Measurements from ENCODE around the gene APCDD1. TPM values are rescaled to one million over a fixed set of nuclear protein-coding genes. Genes with fewer than 3 reads are reported as not detected.

The APCDD1 gene
- total RNA-seq, 2 donors from 2014 or later: 5.6 to 10.7 TPM

DNA sequence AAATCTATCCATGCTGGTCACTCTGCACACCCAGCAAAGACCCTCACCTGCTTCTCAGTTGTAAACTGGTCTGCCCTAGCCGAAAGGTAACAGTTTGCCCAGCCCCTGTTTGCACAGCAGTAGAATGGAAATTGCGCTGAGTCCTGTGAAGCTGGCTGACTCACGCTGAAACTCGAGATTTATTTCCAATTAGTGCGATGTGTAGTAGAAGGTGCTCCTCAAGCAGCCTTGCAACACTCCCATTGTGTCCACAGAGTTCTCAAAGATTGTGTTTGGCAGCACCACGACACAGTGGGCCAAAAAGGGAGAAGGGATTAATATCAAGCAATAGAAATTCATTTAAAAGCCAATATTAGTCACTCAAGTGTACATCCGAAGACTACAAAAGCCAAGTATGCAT lies 21.7 kb upstream of the APCDD1 start:
- no peaks in the 10 kb centered on the region for H3K9me3 ChIP-seq
- intact Hi-C loops (cut with DNase I): no loop called here
- H3K4me1 ChIP-seq: no peaks in the 10 kb centered on the region
- no peak for DNase-seq
- TF ChIP-seq CTCF (IDR thresholded peaks at IDR 0.05): no peak
- H3K4me3 ChIP-seq: no peak overlapping the region
- H3K36me3 ChIP-seq: no peaks in the 10 kb centered on the region
- no peak overlapping the region for H3K27ac ChIP-seq
- no peak overlapping the region for H3K9ac ChIP-seq (ENCODE audit: low read depth in 2 of 2, low read length in 2 of 2)
- H3K27me3 ChIP-seq: no peaks in the 10 kb centered on the region

- Histone ChIP-seq H3K36me3 (no peaks in the 10 kb centered on the region), H3K27ac (no peak overlapping the region), H3K27me3 (no peaks in the 10 kb centered on the region), H3K4me1 (no peaks in the 10 kb centered on the region), H3K9ac (ENCODE audit: low read depth in 2 of 2, low read length in 2 of 2) (no peak overlapping the region), H3K4me3 (no peak overlapping the region), H3K9me3 (no peaks in the 10 kb centered on the region)
- intact Hi-C loops (cut with DNase I): no loop called here
- no peak for DNase-seq
- TF ChIP-seq CTCF (IDR thresholded peaks at IDR 0.05): no peak
These were observed 18.3 kb upstream of the APCDD1 start for GRCh38 chr18:10436160-10436559.

- DNase-seq: no peak
- Histone ChIP-seq H3K9ac (ENCODE audit: low read depth in 2 of 2, low read length in 2 of 2) (no peak overlapping the region), H3K27ac (no peak overlapping the region), H3K9me3 (no peaks in the 10 kb centered on the region), H3K4me1 (no peaks in the 10 kb centered on the region), H3K36me3 (no peaks in the 10 kb centered on the region), H3K27me3 (no peaks in the 10 kb centered on the region), H3K4me3 (no peak overlapping the region)
- intact Hi-C loops (cut with DNase I): no loop called here
- TF ChIP-seq CTCF (IDR thresholded peaks at IDR 0.05): no peak
These were observed 16.6 kb upstream of the APCDD1 start for GRCh38 chr18:10437837-10438236.

DNA sequence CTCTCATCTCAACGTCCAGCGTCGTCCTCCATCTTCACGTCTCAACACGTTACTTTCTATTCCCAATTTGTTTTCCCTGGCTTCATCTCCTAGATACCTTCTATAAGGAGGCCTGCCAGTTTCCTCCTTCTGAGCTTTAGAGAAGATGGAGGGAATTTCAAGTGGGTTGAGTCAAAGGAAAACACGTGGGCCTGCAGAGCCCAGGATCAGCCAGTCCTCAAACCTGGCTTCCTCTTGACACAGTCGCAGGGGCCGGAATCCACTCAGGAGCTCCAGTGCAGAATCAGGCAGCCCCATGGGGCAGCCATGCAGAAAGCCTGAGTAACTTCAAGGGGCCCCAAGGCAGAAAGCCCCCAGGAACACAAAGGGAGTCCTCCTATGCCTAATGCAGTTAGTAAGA lies 14.5 kb upstream of the APCDD1 start:
- Histone ChIP-seq H3K4me3 (no peak overlapping the region), H3K9me3 (no peaks in the 10 kb centered on the region), H3K27ac (no peak overlapping the region), H3K27me3 (no peaks in the 10 kb centered on the region), H3K36me3 (no peaks in the 10 kb centered on the region), H3K4me1 (no peaks in the 10 kb centered on the region), H3K9ac (ENCODE audit: low read depth in 2 of 2, low read length in 2 of 2) (no peak overlapping the region)
- no peak for DNase-seq
- intact Hi-C loops (cut with DNase I): no loop called here
- TF ChIP-seq CTCF (IDR thresholded peaks at IDR 0.05): no peak

- no peak for TF ChIP-seq CTCF (IDR thresholded peaks at IDR 0.05)
- H3K9ac ChIP-seq (ENCODE audit: low read depth in 2 of 2, low read length in 2 of 2): no peak overlapping the region
- H3K9me3 ChIP-seq: no peaks in the 10 kb centered on the region
- H3K4me1 ChIP-seq: no peaks in the 10 kb centered on the region
- no peaks in the 10 kb centered on the region for H3K36me3 ChIP-seq
- no peak overlapping the region for H3K4me3 ChIP-seq
- no peaks in the 10 kb centered on the region for H3K27me3 ChIP-seq
- intact Hi-C loops (cut with DNase I): no loop called here
- DNase-seq: no peak
- no peak overlapping the region for H3K27ac ChIP-seq
These were observed 13.6 kb upstream of the APCDD1 start for GRCh38 chr18:10440884-10441283.

DNA sequence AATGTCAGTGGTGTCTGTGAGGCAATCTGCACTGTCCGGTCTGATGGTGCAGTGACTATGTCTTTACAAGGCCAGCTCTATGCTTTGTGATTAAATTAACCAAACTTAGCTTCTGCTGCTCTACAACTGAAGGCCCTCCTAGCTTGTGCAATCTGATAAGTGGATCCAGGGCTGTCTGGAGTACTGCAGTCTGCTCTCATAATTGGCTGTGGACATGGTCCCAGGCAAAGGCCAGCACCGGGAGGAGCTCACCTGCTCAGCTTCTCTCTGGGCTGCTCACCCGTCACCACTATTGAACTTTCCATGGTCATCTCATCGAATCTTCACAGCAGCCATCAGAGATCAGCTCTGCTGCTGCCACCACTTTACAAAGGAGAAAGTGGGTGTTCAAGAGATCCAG lies 13.0 kb upstream of the APCDD1 start:
- H3K27ac ChIP-seq: no peak overlapping the region
- TF ChIP-seq CTCF (IDR thresholded peaks at IDR 0.05): no peak
- H3K27me3 ChIP-seq: no peaks in the 10 kb centered on the region
- intact Hi-C loops (cut with DNase I): no loop called here
- H3K36me3 ChIP-seq: no peaks in the 10 kb centered on the region
- no peak for DNase-seq
- H3K4me1 ChIP-seq: no peaks in the 10 kb centered on the region
- H3K4me3 ChIP-seq: no peak overlapping the region
- no peaks in the 10 kb centered on the region for H3K9me3 ChIP-seq
- no peak overlapping the region for H3K9ac ChIP-seq (ENCODE audit: low read depth in 2 of 2, low read length in 2 of 2)

Data from colonic mucosa (tissue), 4 donors.